ENCODE results near the gene SMIM20. TPM values are rescaled to one million over a fixed set of nuclear protein-coding genes. Genes with fewer than 3 reads are reported as not detected.

Gene SMIM20
- total and polyA plus RNA-seq, 2 of the 4 experiments (the other 2 are of a cell fraction): 13.6 to 23.1 TPM

- H2AFZ ChIP-seq (replicated peaks; ENCODE audit: low read length, poor library complexity): no peak overlapping the region
- no peak overlapping the region for H4K8ac ChIP-seq (ENCODE audit: low read depth in 2 of 2, low read length in 2 of 2)
- H3K36me3 ChIP-seq (ENCODE audit: control insufficient read depth, insufficient read depth, low read length): no peaks in the 10 kb centered on the region
- no peak overlapping the region for H2BK5ac ChIP-seq (ENCODE audit: low read depth, low read length, poor library complexity, severe bottlenecking)
- no peaks in the 10 kb centered on the region for H3K9me3 ChIP-seq (ENCODE audit: control insufficient read depth, insufficient read depth, low read length)
- no peak overlapping the region; the same call in 1 of the 2 replicates for H2AK5ac ChIP-seq (ENCODE audit: low read depth, low read length)
- ATAC-seq (ENCODE audit: low read depth): no peak
- H2BK15ac ChIP-seq (ENCODE audit: low read depth, low read length): no peak overlapping the region
- H3K4me3 ChIP-seq (ENCODE audit: insufficient read depth, low read depth, low read length): no peak overlapping the region
- no TSS peak for BruUV-seq (replicated peaks)
- H3K18ac ChIP-seq (ENCODE audit: low read depth, low read length): no peak overlapping the region
- intact Hi-C loops (cut with micrococcal nuclease) (no loop called here), dilution Hi-C loops (cut with HindIII; ENCODE audit: low sequenced_read_pairs, unreplicated experiment) (no loop called here), in situ Hi-C loops (cut with MboI; ENCODE audit: low sequenced_read_pairs) (no loop called here)
- no peak overlapping the region for H3K4me2 ChIP-seq (ENCODE audit: low read depth, low read length)
- H2BK120ac ChIP-seq (ENCODE audit: low read depth, low read length): no peak overlapping the region
- no peak for DNase-seq
- no peak overlapping the region for H2BK20ac ChIP-seq (ENCODE audit: low read depth, low read length)
- H4K91ac ChIP-seq (ENCODE audit: insufficient read depth, low read depth, low read length): no peak overlapping the region
- H3K4ac ChIP-seq (ENCODE audit: low read depth, low read length): no peak overlapping the region
- no peak overlapping the region for H4K5ac ChIP-seq (ENCODE audit: low read depth, low read length)
- H3K4me1 ChIP-seq (ENCODE audit: control insufficient read depth, insufficient read depth, low read length): peaks cover 7% of the 10 kb centered on the region
- no peaks in the 10 kb centered on the region for H3K27me3 ChIP-seq (ENCODE audit: control insufficient read depth, insufficient read depth, low read length)
- H3K9ac ChIP-seq (ENCODE audit: low read depth, low read length): no peak overlapping the region
- peaks cover 7% of the 10 kb centered on the region; the same call in 1 of the 2 replicates for H3K9me1 ChIP-seq (ENCODE audit: insufficient read depth, low read length)
- no peak overlapping the region for H3K56ac ChIP-seq (ENCODE audit: extremely low read depth, insufficient read depth, low read length)
- H3K79me1 ChIP-seq (ENCODE audit: low read depth in 1 of 2, low read length in 2 of 2): no peaks in the 10 kb centered on the region
- POLR2A ChIA-PET (ENCODE audit: unreplicated experiment): no interaction called here
- H4K20me1 ChIP-seq (ENCODE audit: insufficient read depth, low read length): no peaks in the 10 kb centered on the region
- H3K14ac ChIP-seq (replicated peaks; ENCODE audit: low read depth, low read length): no peak overlapping the region
- no peak overlapping the region for H3K27ac ChIP-seq (ENCODE audit: insufficient read depth, low read length)
- CTCF ChIA-PET: interaction anchor here (1.4 kb wide), 1 partner anchor 12 kb away, joined by 3 read pairs; no protein-coding TSS in a partner anchor
- no CpG with 5 or more reads among the region's 14 CpGs for WGBS, 2 experiments (ENCODE audit: extremely low coverage in 2 of 2, insufficient read length in 1 of 2)
- H3K23ac ChIP-seq (ENCODE audit: low read depth, low read length): no peak overlapping the region
- no peak overlapping the region for H2AK9ac ChIP-seq (replicated peaks; ENCODE audit: low read depth, low read length, poor library complexity)
- TF ChIP-seq RFX5 (IDR thresholded peaks at IDR 0.05; ENCODE audit: low read depth, low read length): no peak
- TF ChIP-seq MAZ (IDR thresholded peaks at IDR 0.05; ENCODE audit: borderline replicate concordance, low read depth, low read length): no peak
- TF ChIP-seq USF2 (IDR thresholded peaks at IDR 0.05; ENCODE audit: low read depth, low read length): no peak
- no peak for TF ChIP-seq NFE2L2 (IDR thresholded peaks at IDR 0.05; ENCODE audit: low read depth, low read length)
- no peak for TF ChIP-seq MXI1 (IDR thresholded peaks at IDR 0.05; ENCODE audit: borderline replicate concordance, low read depth, low read length)
- no peak for TF ChIP-seq SMC3 (IDR thresholded peaks at IDR 0.05; ENCODE audit: low read depth, low read length)
- TF ChIP-seq POLR2A (IDR thresholded peaks at IDR 0.05; ENCODE audit: low read depth, low read length): no peak
- no peak for TF ChIP-seq CTCF (conservative IDR thresholded peaks at IDR 0.05; ENCODE audit: low read depth, low read length)
- no peak for TF ChIP-seq CHD1 (IDR thresholded peaks at IDR 0.05; ENCODE audit: low read depth, low read length)
- no peak for TF ChIP-seq RAD21 (IDR thresholded peaks at IDR 0.05; ENCODE audit: low read length)
- TF ChIP-seq RCOR1 (IDR thresholded peaks at IDR 0.05; ENCODE audit: insufficient replicate concordance, low read length): no peak
- TF ChIP-seq MAFK (IDR thresholded peaks at IDR 0.05; ENCODE audit: low read depth, low read length): no peak
- no peak for TF ChIP-seq CEBPB (IDR thresholded peaks at IDR 0.05; ENCODE audit: low read depth, low read length)
- no peak for TF ChIP-seq ELK1 (IDR thresholded peaks at IDR 0.05; ENCODE audit: borderline replicate concordance, low read depth, low read length)
- TF ChIP-seq FOS (IDR thresholded peaks at IDR 0.05; ENCODE audit: low read depth, low read length): no peak
Observed at GRCh38 chr4:25889589-25890503, 24.2 kb upstream of the SMIM20 start.

Measured in IMR-90 (cell line).